HG03469 (cell line): ENCODE measurements around the gene ATP6V0D1.
"Not testable (repeated sequence)": the region's sequence is repeated elsewhere in the genome, so short reads cannot be mapped to it uniquely, and the experiment has no call there.

Source experiments
- ATAC-seq: cut with Tn5 transposase; IDR thresholded peaks from one replicate; pipeline ENCODE4 v1.9.1; 2021; ENCODE audit warnings: mild to moderate bottlenecking, moderate library complexity, moderate number of reproducible peaks; ENCODE audit not compliant: unreplicated experiment

The ATP6V0D1 gene

DNA sequence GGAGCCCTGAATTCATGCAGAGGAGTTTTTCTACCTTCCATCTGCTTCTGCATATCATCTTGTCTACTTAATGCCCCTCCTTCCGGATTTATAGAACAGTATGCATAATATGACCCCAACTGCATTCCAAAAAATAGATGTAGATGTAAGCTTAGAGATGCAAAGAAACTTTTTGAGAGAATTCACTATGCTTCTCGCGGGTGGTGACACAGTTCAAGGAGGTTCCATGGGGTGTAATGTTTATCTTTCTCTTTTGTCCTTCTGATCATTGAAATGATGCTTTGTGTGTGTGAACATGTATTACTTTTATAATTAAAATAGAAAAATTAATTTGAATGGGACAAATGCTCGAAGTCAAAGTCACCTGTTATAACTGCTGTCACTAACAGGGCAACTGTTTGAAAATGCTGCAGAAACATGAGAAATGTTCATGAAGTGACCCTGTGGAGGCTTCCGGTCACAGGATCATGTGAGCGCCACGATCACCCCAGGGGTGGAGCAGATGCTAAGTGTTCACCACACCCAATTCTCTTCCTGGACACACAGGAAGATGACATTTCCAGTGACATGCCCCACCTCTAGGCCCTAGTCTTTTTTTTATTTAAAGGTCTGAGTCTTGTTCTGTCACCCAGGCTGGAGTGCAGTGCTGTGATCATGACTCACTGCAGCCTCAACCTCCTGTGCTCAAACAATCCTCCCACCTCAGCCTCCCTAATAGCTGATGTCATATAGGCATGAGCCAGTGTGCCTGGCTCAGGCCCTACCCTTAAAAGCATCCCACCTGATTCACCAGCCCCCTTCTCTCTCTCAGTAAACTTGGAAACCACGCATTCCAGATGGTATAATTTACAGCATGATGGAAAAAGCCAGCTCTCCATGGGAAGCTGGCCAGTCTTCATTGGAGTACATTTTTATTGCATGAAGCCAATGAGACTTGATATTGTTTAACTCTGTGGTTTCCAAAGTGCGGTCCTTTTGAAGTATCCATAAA lies 23.4 kb upstream of the ATP6V0D1 start:
- ATAC-seq, result no peak

DNA sequence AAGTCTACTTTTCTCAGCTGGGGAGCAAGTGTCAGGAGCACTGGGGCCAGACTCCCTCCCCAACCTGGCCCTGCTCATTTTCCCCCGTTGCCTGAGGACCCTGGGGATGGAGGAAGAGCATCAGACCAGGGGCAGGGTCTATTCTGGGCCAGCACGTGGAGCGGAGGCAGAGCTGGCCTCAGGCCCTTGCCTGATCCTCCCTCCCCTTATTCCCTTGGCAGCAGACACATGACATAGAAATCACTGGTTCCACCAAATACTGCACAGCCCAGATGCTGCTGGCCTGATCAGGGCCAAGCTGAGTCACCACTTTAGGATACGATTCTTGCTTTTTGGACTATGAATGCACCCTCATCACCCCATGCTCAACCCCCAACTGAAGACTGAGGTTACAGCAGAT lies 18.1 kb upstream of the ATP6V0D1 start:
- ATAC-seq, result no peak

DNA sequence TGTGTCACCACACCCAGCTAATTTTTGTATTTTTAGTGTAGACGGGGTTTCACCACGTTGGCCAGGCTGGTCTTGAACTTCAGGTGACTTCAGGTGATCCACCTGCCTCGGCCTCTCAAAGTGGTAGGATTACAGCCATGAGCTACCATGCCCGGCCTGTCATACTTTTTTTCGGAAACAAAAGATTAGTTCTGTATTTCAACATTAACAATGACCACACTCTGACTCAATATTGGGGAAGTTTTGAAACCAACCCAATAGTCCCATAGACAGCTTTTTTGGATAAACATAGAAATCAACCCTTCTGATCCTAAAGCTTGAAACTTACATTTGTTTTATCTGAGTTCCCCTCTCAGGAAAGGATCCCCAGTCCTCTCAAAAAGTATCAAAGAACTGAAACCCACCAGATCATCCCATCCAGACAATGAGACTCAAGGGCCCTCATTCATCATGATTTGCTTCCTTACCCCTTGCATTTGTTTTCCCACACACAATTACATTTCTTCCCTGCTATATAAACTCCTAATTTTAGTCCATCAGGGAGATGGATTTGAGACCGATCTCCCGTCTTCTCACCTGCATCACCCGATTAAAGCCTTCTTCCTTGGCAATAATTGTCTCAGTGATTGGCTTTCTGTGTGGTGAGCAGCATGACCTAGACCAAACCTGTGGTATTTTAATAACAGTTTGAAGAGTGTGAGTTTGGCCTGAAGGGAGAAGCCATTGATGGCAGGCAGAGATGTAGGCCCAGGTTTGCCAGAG lies 9.6 kb upstream of the ATP6V0D1 start:
- ATAC-seq, result no peak

DNA sequence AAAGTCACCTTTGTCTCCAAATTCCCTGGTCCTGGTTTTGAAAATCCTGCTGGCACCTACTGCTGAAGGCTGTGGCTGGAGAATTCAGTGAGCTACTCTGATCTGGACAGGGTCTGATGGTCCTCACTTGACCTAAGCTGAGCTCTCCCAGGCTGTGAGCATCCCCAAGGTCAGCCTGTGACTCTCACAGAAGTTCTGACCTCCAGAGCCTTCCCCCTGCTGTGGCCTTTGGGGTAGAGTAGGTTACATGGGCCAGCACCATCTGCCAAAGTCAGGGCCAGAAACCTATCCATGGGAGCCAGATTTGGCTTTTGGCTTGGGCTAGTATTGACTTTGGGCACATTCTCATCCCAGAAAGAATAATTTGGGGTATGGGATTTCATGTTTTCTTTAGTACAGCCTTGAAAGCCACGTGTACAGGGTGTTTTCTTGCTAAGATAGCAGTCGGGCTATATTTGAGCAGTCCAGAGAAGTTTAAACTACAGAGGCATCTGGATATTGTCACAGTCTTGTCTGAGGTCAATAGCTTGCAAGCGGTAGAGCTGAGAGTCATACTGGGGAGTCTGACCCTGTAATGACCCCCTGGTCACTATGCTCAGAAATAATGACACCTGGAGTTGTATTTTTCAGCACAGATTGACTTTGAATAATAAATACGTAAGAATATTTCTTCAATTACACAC lies 8.6 kb upstream of the ATP6V0D1 start:
- no peak for ATAC-seq

DNA sequence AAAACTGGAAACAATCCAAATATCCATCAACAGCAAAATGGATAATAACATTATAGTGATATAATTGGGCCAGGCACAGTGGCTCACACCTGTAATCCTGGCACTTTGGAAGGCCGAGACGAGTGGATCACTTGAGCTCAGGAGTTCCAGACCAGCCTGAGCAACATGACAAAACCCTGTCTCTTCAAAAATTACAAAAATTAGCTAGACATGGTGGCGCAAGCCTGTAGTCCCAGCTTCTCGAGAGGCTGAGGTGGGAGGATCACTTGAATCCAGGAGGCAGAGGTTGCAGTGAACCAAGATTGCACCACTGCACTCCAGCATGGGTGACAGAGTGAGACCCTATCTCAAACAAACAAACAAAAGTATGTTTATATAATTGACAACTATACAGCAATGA lies 6.6 kb upstream of the ATP6V0D1 start:
- not testable (repeated sequence) for ATAC-seq

DNA sequence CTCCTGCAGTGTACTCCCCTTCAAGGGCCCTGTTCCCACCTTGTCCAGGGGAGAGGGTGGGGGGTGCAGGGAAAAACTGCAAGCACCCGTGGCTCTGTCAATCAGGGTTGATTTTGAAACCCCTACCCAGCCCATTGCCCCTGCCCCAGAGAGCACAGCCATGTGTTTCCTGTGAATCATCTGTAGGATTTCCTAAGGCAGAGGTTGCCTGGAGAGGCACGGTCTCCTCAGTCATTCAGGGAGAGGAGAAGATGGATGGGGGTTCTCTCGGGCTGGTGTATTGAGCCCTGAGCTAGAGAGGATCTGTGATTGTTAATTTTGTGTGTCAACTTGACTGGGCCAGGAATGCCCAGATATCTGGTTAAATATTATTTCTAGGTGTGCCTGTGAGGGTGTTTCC lies 5.8 kb upstream of the ATP6V0D1 start:
- no peak for ATAC-seq

DNA sequence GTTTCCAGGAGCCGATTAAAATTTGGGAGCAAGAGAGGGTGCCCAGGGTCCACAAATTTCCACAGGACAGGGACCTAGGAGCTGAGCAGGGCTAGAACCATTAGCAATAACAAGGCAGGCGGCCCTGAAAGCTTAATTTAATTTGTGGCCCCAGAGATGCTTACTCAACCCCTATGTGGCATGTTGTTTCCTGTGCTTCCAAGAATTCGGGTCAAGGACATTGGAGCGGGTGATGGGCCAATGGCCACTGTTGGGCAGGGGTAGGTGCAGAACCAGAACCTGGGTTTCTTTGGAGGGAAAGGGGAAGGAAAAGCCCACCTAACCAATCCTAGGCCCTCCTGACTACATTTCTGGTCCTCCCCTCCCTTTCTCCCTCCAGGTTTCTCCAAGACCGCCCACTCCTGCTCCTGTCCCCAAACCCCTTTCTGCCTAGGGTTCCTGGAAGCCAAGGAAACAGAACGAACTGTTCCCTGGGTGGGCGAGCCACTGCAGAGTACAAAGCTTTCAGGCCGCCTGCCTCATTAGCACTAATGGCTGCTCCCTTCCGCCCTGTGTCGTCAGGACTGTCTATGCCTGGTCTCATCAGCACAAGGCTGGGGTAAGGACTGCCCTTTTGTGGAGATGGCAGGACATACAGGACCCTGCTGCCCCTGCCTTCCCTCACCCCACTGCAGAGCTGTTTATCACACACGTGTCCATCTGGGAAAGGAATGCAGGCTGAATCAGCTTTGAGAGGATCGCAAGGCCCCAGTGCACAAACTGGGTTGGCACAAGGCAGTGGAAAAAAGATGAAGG lies 3.0 kb upstream of the ATP6V0D1 start:
- ATAC-seq, result no peak

DNA sequence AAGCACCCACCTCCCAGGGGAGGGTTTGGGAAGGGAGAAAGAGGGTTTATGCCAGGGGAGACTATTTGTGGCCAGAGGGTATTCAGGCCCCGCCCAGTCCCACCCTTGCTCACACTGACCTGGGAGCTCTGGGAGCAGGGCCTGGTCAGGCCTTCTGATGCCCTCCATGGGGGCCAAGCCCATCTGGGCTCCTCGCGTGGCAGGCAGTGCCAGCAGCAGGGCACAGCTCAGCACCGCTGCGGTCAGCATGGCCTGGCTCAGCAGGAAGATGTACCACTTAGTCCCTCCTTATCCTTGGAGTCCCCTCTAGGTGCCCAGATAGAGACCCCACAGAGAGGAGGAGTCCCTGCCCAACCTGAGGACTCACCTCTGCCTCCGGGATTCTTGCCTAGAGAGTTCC lies 2.2 kb upstream of the ATP6V0D1 start, which contains the start of gene AGRP:
TSS of gene AGRP (minus strand) at position 398 of the 400 bp plus-strand sequence. CDS start at position 249, 149 bp downstream.
- ATAC-seq, result no peak

DNA sequence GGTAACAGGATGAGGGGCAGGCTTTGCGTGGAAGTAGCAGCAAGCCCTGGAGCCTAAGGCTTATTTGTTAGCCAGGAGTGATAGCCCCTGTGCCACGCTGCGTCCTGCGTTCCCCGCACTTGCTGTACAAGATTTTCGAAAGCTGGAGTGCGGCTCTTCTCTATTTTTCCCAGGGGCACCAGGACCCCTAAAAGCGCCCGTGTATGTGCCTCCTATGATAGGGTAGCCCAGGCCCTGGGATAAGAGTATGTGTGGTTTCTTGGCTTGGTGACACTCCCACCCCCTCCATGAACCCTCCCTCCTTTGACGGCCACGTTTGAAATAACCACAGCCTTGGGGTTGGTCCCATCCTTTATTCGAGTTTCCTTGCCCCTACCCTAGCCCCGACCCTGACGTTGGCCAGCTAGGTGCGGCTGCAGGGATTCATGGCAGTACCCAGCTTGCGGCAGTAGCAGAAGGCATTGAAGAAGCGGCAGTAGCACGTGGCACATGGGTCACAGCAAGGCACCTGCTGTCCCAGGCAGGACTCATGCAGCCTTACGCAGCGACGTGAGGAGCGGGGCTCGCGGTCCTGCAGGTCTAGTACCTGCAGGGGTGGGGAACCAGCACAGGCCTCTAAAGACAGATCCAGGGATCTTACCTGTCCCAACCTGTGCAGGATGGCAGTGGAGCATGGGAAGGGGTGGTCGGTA lies 1.4 kb upstream of the ATP6V0D1 start:
- ATAC-seq, result no peak

DNA sequence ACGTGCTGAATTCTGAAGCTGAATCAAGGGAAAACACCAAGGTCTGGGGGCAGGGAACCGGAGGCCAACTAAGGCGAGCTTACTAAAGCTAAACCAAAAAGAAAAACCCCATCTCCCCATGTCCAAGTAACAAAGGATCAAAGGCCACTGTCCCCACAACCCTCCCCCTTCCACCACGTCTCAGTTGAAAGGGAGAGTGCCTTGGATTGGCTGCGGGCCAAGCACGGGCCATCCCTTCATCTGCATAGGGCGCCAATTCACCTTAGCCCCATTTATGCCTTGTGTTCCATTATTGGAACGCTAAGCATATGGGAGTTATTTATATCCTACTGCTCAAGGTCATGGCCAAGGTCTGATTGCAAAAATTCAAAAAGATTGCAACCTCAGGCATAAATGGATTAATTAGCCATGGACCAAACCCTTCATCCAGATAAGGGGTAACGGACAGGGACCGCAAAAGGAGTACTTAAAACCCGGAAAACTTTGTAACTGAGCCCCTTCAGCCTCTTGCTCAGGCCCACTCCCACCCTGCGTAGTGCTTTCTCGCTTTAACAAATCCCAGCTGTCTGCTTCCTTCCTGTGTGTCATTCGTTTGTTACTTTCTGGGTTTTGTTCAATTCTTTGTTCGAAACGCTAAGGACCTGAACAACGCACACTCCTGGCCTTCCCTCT lies 740 bp upstream of the ATP6V0D1 start:
- ATAC-seq, result no peak

DNA sequence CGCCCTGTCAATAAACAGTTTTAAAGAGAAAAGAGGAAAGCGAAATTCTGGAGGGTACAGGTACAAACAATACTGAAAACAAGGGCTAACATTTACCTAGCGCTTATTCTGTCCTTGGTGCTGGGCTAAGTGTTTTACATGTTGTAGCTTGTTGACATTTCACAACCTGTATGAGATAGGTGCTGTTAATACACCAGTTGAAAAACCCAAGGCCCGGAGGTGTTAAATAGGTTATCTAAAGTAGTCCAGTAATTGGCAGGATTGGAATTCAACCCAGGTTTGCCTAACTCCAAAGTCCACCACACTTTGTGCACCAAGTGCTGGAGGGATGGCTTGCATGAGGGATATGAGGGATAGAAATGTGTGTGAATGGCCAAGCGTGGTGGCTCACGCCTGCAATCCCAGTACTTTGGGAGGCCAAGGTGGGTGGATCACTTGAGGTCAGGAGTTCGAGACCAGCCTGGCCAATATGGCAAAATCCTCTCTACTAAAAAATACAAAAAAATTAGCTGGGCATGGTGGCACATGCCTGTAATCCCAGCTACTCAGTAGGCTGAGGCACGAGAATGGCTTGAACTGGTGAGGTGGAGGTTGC lies 2.9 kb downstream of the ATP6V0D1 start:
- no peak for ATAC-seq

DNA sequence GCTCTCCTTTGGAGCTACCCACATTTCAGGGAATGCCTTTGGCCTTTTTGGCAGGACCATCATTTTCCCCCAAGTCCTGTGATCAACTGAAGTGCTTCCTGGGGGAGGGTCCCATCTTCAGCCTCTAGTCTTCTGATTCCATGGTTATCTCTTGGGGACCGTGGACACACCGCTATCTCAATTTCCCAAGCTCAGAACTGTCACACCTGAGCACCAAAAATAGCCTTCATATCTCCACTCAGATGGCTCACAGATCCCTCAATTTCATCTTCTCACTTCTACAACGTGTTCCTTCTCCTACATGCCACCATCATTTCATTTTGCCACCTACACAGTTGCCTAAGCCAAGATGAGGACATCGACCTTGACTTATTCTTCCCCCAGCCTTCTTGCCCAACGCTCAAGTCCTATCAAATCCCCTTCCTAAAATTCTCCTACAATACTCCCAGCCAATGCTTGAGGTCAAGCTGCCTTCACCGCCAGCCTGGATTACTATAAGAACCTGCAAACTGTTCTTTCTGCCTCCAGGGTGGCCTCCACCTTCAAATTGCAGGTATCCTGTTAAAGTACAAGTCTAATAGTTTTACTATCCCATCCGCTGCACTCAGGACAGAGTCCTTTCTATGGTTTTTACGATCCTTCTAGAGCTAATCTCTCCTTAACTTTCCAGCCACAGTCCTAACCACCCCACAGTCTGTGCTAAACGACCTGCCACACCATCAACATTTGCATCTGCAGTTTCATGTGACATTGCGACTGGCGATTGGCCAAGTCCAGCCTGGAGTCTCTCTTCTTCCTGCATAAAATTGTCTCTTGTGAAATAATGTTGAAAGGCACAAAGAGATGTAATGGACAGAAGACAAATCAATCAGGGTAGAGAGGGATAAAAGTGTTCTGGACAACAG lies 6.2 kb downstream of the ATP6V0D1 start:
- no peak for ATAC-seq

DNA sequence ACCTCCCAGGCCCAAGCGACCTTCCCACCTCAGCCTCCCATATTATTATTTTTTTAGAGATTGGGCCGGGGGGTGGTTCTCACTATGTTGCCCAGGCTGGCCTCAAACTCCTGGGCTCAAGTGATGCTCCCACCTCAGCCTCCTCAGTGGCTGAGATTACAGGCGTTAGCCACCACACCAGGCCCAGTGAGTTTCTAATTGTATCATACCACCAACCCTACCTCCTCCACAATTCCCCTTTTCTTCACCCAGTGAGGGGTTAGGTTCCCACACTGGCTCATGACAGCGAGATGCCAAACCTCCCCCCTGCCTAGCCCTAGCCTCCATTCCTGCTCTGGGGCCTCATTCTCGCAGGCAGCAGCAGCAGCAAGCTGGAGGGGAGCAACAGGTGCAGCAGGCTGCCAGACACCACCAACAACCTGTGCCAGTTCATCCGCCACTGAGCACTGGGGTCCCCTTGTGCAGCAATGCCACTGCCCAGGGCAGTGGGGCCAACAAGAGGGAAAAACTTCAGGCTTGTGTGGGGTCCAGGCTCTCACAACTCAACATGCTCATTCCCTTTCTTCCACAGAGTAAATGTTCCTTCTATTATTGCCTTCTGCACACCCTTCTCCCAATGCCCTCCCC lies 9.1 kb downstream of the ATP6V0D1 start:
- no peak for ATAC-seq

DNA sequence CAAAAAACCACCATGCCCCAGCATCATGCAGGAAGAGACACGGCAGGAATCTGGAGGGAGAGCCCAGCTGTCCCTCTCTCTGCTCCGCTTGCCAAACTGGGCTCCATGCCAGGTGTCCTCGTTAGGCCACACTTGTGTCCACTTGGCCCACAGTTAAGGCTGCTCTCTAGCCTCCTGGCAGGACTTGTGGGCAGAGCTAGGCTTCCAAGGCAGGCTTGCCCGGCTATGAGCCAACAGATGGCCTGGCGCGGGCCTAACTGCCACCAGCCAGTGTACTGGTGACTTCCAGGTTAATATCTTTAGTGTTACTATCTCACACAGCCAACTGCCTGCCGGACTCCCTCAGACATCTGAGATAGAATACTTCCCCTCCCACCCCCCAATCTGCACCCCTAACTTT lies 10.6 kb downstream of the ATP6V0D1 start:
- ATAC-seq, result no peak

DNA sequence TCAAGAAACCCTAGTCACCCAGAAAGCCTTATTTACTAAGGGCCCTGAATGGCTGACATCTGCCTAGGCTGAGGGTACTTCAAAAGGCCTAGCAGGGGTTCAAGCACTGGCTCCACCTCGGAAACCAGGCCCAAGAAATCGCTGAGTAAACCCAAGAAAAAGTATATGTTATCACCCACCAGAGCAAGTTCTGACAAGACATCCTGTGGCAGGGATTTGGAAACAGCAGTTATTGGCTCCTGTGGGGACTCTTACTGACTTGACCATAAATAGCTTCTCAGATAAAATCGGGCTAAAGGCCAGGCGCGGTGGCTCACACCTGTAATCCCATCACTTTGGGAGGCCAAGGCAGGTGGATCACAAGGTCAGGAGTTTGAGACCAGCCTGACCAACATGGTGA lies 12.2 kb downstream of the ATP6V0D1 start:
- ATAC-seq, result no peak

DNA sequence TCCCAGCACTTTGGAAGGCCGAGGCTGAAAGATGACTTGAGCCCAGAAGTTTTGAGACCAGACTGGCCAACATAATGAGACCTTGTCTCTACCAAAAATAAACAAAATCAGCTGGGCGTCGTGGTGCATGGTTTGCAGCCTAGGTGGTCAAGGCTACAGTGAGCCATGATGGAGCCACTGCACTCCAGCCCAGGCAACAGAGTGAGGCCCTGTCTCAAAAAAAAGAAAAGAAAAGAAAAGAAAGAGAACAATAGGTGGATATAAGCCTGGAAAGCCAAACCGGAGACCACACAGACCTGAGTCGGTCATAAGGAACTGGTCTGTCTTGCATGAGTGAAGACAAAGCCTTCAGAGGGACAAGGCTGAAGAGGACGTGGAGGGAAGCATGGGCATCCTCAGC lies 14.4 kb downstream of the ATP6V0D1 start:
- ATAC-seq, result no peak

DNA sequence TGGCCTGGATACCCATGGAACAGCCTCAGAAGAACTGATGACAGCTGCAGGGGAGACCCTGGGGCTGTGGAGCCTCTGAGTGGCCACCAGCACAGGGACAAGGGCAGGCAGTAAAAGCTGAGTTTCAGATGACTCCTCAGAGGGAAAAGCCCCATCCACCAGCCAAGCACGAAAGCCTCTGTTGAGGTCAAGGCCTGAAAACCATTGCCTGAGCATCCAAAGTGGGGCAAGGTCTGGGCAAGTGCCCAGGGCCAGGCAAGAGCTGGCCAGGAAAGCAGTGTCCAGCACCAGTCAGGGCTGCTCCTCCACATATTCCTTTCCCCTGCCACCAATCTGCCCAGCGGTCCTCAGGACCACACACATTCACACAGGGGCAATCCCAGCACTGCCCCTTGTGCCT lies 16.4 kb downstream of the ATP6V0D1 start:
- ATAC-seq, result no peak
